ENCODE results near the gene FBXL22. TPM values are rescaled to one million over a fixed set of nuclear protein-coding genes. Genes with fewer than 3 reads are reported as not detected.

The FBXL22 gene
- polyA plus RNA-seq, 1 experiment: 3.8 TPM

DNA sequence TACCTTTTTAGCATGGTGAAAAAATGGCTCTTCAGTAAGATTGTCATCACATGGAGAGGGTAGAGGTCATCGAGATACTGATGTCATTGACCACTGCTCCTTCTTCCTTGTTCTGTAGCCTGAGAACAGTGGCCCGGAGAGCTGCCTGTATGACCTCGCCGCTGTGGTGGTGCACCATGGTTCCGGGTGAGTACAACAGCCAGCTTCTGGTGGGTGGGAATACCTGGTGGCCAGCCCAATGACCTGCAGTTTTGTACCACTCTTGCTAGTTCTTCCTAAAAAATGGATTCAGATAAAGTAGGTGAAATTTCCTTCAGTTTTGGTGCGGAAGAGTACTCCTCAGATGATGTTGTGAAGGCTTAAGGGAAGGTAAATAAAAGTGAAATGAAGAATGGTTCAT is 8.4 kb upstream of the FBXL22 start:
- Histone ChIP-seq H3K36me3 (ENCODE audit: control insufficient read depth, insufficient read depth, low read length) (peaks cover 11% of the 10 kb centered on the region), H3K27me3 (ENCODE audit: control insufficient read depth, insufficient read depth, low read length) (no peaks in the 10 kb centered on the region), H3K4me3 (ENCODE audit: low read depth, low read length) (no peak overlapping the region)
- TF ChIP-seq, protein P1, sequence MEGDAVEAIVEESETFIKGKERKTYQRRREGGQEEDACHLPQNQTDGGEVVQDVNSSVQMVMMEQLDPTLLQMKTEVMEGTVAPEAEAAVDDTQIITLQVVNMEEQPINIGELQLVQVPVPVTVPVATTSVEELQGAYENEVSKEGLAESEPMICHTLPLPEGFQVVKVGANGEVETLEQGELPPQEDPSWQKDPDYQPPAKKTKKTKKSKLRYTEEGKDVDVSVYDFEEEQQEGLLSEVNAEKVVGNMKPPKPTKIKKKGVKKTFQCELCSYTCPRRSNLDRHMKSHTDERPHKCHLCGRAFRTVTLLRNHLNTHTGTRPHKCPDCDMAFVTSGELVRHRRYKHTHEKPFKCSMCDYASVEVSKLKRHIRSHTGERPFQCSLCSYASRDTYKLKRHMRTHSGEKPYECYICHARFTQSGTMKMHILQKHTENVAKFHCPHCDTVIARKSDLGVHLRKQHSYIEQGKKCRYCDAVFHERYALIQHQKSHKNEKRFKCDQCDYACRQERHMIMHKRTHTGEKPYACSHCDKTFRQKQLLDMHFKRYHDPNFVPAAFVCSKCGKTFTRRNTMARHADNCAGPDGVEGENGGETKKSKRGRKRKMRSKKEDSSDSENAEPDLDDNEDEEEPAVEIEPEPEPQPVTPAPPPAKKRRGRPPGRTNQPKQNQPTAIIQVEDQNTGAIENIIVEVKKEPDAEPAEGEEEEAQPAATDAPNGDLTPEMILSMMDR (IDR thresholded peaks at IDR 0.05; ENCODE audit: insufficient read depth, low read depth, low read length): no peak
- ChIA-PET POLR2A (no interaction called here), CTCF (interaction anchor here (1.5 to 1.8 kb wide), 2 partner anchors 9 to 113 kb away, joined by 3 to 4 read pairs; no protein-coding TSS in a partner anchor)
- no peak for DNase-seq (ENCODE audit: low read depth)

DNA sequence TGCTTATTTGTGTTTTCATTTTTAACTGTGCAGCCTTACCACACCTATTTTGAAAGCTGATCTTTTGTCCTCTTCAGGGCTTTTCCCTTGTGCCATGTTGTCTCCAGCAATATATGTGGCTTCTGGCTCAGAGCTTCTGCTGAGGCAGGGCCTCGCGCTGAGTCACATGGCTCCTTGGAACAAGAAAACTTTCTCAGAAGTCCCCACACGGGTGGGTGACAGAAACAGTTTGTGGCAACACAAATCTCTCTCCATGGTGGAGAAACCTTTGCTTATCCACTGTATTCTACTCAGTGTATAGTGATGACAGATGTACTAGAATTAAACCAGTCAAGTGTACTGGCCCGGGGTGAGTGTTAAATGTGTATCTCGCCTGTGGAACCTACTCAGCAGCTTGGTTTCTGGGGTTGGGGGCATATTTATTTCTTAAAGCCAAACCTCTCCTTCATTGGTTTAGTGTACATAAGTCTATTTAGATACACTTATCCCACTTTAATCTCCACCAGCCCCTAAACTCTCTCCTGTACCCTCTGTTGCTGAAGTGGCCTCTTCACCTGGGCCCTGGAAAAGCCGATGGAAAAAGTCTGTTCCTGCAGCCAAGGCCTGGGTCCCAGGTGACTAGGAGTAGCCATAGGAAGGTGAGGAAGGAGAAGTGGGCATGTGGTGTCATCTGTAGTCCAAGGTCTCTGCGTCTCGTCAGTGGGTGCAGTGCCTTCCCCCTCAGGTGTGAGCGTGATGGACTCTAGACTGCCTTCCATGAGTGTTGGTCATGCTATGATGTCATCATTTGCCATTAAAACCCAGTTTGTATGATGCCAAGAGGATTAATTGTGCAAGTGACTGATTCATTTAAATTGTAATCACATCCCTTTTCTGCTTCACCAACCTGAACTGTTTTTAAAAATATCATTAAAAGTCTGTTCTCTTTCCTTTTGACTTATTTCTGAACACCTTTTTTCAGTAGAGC is 3.2 kb upstream of the FBXL22 start:
- CTCF ChIA-PET: interaction anchor here (0.5 kb wide), 1 partner anchor 8 kb away, joined by 3 read pairs; no protein-coding TSS in a partner anchor
- H3K4me3 ChIP-seq (ENCODE audit: low read depth, low read length): no peak overlapping the region
- POLR2A ChIA-PET: no interaction called here

GRCh38 chr15:63595065-63595464 is 2.1 kb upstream of the FBXL22 start:
- TF ChIP-seq, protein P1 (IDR thresholded peaks at IDR 0.05; ENCODE audit: insufficient read depth, low read depth, low read length): no peak
- Histone ChIP-seq H3K27me3 (ENCODE audit: control insufficient read depth, insufficient read depth, low read length) (no peaks in the 10 kb centered on the region), H3K36me3 (ENCODE audit: control insufficient read depth, insufficient read depth, low read length) (peaks cover 7% of the 10 kb centered on the region), H3K4me3 (ENCODE audit: low read depth, low read length) (no peak overlapping the region)
- no peak for DNase-seq (ENCODE audit: low read depth)
- ChIA-PET CTCF (no interaction called here), POLR2A (no interaction called here)

More for the DNA sequence above, 3.2 kb upstream of the FBXL22 start:
- Histone ChIP-seq H3K27me3 (ENCODE audit: control insufficient read depth, insufficient read depth, low read length) (no peaks in the 10 kb centered on the region), H3K36me3 (ENCODE audit: control insufficient read depth, insufficient read depth, low read length) (peaks cover 8% of the 10 kb centered on the region)
- TF ChIP-seq, protein P1 (IDR thresholded peaks at IDR 0.05; ENCODE audit: insufficient read depth, low read depth, low read length): no peak
- DNase-seq (ENCODE audit: low read depth): no peak

DNA sequence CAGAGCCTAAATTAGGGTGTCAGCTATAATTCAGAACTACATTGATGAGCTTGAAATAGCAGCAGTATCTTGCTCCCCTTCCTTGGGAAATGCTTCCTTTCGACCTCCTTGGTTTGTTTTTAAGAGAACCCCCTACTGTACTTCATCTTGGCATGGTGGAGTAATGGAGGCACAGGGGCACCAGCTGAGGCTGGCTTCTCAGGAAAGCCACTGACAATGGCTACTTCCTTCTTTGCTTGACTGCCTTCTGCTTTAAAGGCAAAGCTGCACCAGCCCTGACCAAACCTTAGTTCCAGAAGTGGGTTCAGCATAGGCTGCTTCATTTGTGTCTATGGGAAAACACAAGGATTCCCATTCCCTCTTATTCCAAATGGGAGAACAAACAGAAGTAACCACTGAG is 1.5 kb upstream of the FBXL22 start:
- ChIA-PET CTCF (interaction anchor here (1.0 to 4.7 kb wide), 3 partner anchors 15 to 129 kb away, joined by 3 to 23 read pairs (median 5); no protein-coding TSS in a partner anchor), POLR2A (no interaction called here)
- DNase-seq (ENCODE audit: low read depth): no peak
- no peak overlapping the region for H3K4me3 ChIP-seq (ENCODE audit: low read depth, low read length)
- no peaks in the 10 kb centered on the region for H3K27me3 ChIP-seq (ENCODE audit: control insufficient read depth, insufficient read depth, low read length)
- H3K36me3 ChIP-seq (ENCODE audit: control insufficient read depth, insufficient read depth, low read length): peaks cover 5% of the 10 kb centered on the region; the same call in 1 of the 2 replicates
- TF ChIP-seq, protein P1 (IDR thresholded peaks at IDR 0.05; ENCODE audit: insufficient read depth, low read depth, low read length): no peak

DNA sequence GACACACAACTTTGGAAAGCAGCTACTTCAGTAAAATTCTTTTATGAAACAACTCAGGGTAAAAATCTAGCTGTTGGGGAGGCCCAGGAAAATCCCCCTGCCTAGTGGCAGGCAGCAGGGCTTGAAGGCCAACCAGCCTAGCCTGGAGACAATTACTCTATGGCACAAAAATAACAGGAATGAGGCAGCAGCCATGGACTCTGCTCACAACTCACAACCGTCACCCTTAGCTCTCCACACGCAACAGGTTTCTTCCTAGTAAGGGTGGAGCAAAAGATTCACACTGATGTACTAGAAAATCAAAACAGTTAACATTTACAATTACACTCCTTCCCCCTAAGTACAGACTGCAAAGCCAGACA is 530 bp upstream of the FBXL22 start:
- POLR2A ChIA-PET: interaction anchor here (0.6 kb wide), 1 partner anchor 32 kb away, joined by 3 read pairs; no protein-coding TSS in a partner anchor
- H3K27me3 ChIP-seq (ENCODE audit: control insufficient read depth, insufficient read depth, low read length): no peaks in the 10 kb centered on the region
- no peak for DNase-seq (ENCODE audit: low read depth)
- CTCF ChIA-PET: interaction anchor here (1.0 to 4.7 kb wide), 5 partner anchors 9 to 130 kb away, joined by 3 to 23 read pairs (median 5); no protein-coding TSS in a partner anchor
- no peak overlapping the region for H3K4me3 ChIP-seq (ENCODE audit: low read depth, low read length)
- peaks cover under 1% of the 10 kb centered on the region; the same call in 1 of the 2 replicates for H3K36me3 ChIP-seq (ENCODE audit: control insufficient read depth, insufficient read depth, low read length)
- TF ChIP-seq, protein P1 (IDR thresholded peaks at IDR 0.05; ENCODE audit: insufficient read depth, low read depth, low read length): no peak

All from BJ (cell line).